Testis (tissue), 3 donors: ENCODE measurements around the gene PARP14. TPM values are rescaled to one million over a fixed set of nuclear protein-coding genes. Genes with fewer than 3 reads are reported as not detected.
"Not testable (repeated sequence)": the region's sequence is repeated elsewhere in the genome, so short reads cannot be mapped to it uniquely, and the experiment has no call there.

Source experiments
- DNase-seq: peaks from one replicate; pipeline ENCODE4 v3.0.0-alpha.2; 2019
- H3K27ac ChIP-seq, 2 donors: fragments of 200-600 bp; sonication (generic); one replicate each; pipeline ENCODE4 v1.5.1; 2019
- H3K27me3 ChIP-seq: fragments of 200-600 bp; sonication (generic); one replicate; pipeline ENCODE4 v1.5.1; 2019
- H3K36me3 ChIP-seq: fragments of 200-600 bp; sonication (generic); one replicate; pipeline ENCODE4 v1.5.1; 2017; ENCODE audit warnings: low read depth; ENCODE audit errors: missing control alignments
- H3K4me1 ChIP-seq: fragments of 200-600 bp; sonication (generic); one replicate; pipeline ENCODE4 v1.5.1; 2019
- H3K4me3 ChIP-seq, 2 donors: fragments of 200-600 bp; sonication (generic); one replicate each; pipeline ENCODE4 v1.5.1; 2017 to 2019
- H3K9me3 ChIP-seq: fragments of 200-600 bp; sonication (generic); one replicate; pipeline ENCODE4 v1.5.1; 2017
- CTCF ChIP-seq, 3 experiments: fragments of 450-650 bp in 2 of 3; fragments of 200-600 bp in 1 of 3; sonication (generic) in 1 of 3; IDR thresholded peaks; one replicate each; pipeline ENCODE4 v1.5.1; 2016 to 2019; ENCODE audit warnings: antibody characterized with exemption in 3 of 3, mild to moderate bottlenecking in 2 of 3, moderate library complexity in 1 of 3
- POLR2A ChIP-seq: fragments of 450-650 bp; IDR thresholded peaks from one replicate; pipeline ENCODE4 v1.6.1; 2017; ENCODE audit warnings: antibody characterized with exemption, mild to moderate bottlenecking, moderate library complexity
- WGBS, 2 donors: methylation state at CpG; one replicate each; pipeline ENCODE4 v1.1.5; 2018; 5-methylcytosine and 5-hydroxymethylcytosine counted together
- intact Hi-C: fragments of 100-400 bp; cut with DNase I; formaldehyde crosslinking; loops from one replicate; pipeline ENCODE4 v1.15.1; 2023; ENCODE audit warnings: low total_unique reads
- polyA plus RNA-seq: library from polyadenylated mRNA; stranded (reverse); fragments of 350-450 nt; fragmentation: Illumina TruSeq; extraction: RNeasy Lipid Tissue Mini Kit (QIAGEN cat#74804); gene quantifications from one replicate; pipeline ENCODE4 v1.2.3, GENCODE V29; 2014; ENCODE audit warnings: low read depth, low replicate concordance; ENCODE audit not compliant: insufficient read depth
- total RNA-seq, 2 donors: library from RNA; depleted of rRNA; stranded (reverse); fragments of >200 nt; gene quantifications; one replicate each; pipeline ENCODE4 v1.2.3, GENCODE V29; 2016

The PARP14 gene
- total and polyA plus RNA-seq, 3 donors from 2014 or later = 8.8 to 18.2 (median 11.3) TPM

GRCh38 chr3:122743581-122744120, 63.0 kb downstream of the PARP14 start:
- intact Hi-C loops = no loop called here
- no peak overlapping the region for H3K27ac ChIP-seq
- no peaks in the 10 kb centered on the region for H3K36me3 ChIP-seq
- TF ChIP-seq POLR2A (no peak), CTCF (IDR thresholded peaks at IDR 0.05) (no peak)
- DNase-seq = no peak
- no peak overlapping the region for H3K4me3 ChIP-seq
- no peaks in the 10 kb centered on the region for H3K4me1 ChIP-seq
- H3K9me3 ChIP-seq = no peaks in the 10 kb centered on the region
- H3K27me3 ChIP-seq = no peaks in the 10 kb centered on the region
- WGBS, 2 donors = 90 to 93% methylated on average over 4 of the region's 4 CpGs

GRCh38 chr3:122745369-122746021, 64.9 kb downstream of the PARP14 start:
- Histone ChIP-seq H3K4me1 (no peaks in the 10 kb centered on the region), H3K27me3 (no peaks in the 10 kb centered on the region), H3K36me3 (no peaks in the 10 kb centered on the region), H3K9me3 (no peaks in the 10 kb centered on the region), H3K4me3 (no peak overlapping the region), H3K27ac (no peak overlapping the region)
- no peak for DNase-seq
- TF ChIP-seq CTCF (IDR thresholded peaks at IDR 0.05) = no peak
- TF ChIP-seq POLR2A = no peak
- WGBS, 2 donors = 93% methylated on average over 4 of the region's 4 CpGs
- intact Hi-C loops = no loop called here

GRCh38 chr3:122747295-122747694, 66.7 kb downstream of the PARP14 start:
- intact Hi-C loops, H3K4me3 ChIP-seq, H3K27me3 ChIP-seq, H3K27ac ChIP-seq, H3K4me1 ChIP-seq, H3K9me3 ChIP-seq, DNase-seq, H3K36me3 ChIP-seq: not testable (repeated sequence)
- 95% methylated on average over 18 of the region's 35 CpGs; no CpG with 5 or more reads in 1 of the 2 donors for WGBS, 2 donors

GRCh38 chr3:122748347-122748746, 67.7 kb downstream of the PARP14 start:
- DNase-seq = no peak
- intact Hi-C loops = no loop called here
- WGBS, 2 donors = 88 to 100% methylated on average over 1 of the region's 1 CpG
- Histone ChIP-seq H3K36me3 (no peaks in the 10 kb centered on the region), H3K9me3 (no peaks in the 10 kb centered on the region), H3K4me3 (no peak overlapping the region), H3K27ac (no peak overlapping the region), H3K4me1 (no peaks in the 10 kb centered on the region), H3K27me3 (no peaks in the 10 kb centered on the region)
- no peak for TF ChIP-seq POLR2A
- TF ChIP-seq CTCF (IDR thresholded peaks at IDR 0.05) = no peak

GRCh38 chr3:122754929-122755328, 74.3 kb downstream of the PARP14 start:
- no peaks in the 10 kb centered on the region for H3K36me3 ChIP-seq
- no peak overlapping the region for H3K4me3 ChIP-seq
- H3K9me3 ChIP-seq = no peaks in the 10 kb centered on the region
- H3K27ac ChIP-seq = no peak overlapping the region
- DNase-seq = no peak
- no peaks in the 10 kb centered on the region for H3K27me3 ChIP-seq
- WGBS, 2 donors = 81% methylated on average over 5 of the region's 5 CpGs
- no peak for TF ChIP-seq POLR2A
- peak; percentile 41 to 62 (median 62) for TF ChIP-seq CTCF (IDR thresholded peaks at IDR 0.05)
- intact Hi-C loops = no loop called here
- H3K4me1 ChIP-seq = no peaks in the 10 kb centered on the region
